Measurements from ENCODE around the gene DUSP7. TPM values are rescaled to one million over a fixed set of nuclear protein-coding genes. Genes with fewer than 3 reads are reported as not detected.

The DUSP7 gene
- total RNA-seq, 1 donor from 2014 or later, result 19.4 TPM

GRCh38 chr3:52006017-52006819 lies 50.2 kb downstream of the DUSP7 start:
- no peak for DNase-seq (ENCODE audit: extremely low spot score, unreplicated experiment)
- H3K27ac Mint-ChIP-seq (ENCODE audit: unreplicated experiment), result no peak overlapping the region

GRCh38 chr3:52005571-52005986 lies 50.8 kb downstream of the DUSP7 start:
- Mint-ChIP-seq H3K4me1 (ENCODE audit: unreplicated experiment) (peaks cover 22% of the 10 kb centered on the region), H3K4me3 (ENCODE audit: unreplicated experiment) (no peak overlapping the region), H3K27ac (ENCODE audit: unreplicated experiment) (peak overlapping the region; percentile 62), H3K9me3 (ENCODE audit: unreplicated experiment) (no peaks in the 10 kb centered on the region), H3K36me3 (ENCODE audit: unreplicated experiment) (no peaks in the 10 kb centered on the region), H3K27me3 (ENCODE audit: unreplicated experiment) (no peaks in the 10 kb centered on the region)
- TF ChIP-seq CTCF (IDR thresholded peaks at IDR 0.05), result no peak
- no peak for DNase-seq (ENCODE audit: extremely low spot score, unreplicated experiment)

More at GRCh38 chr3:52006017-52006819, 50.2 kb downstream of the DUSP7 start:
- Mint-ChIP-seq H3K9me3 (ENCODE audit: unreplicated experiment) (no peaks in the 10 kb centered on the region), H3K4me3 (ENCODE audit: unreplicated experiment) (no peak overlapping the region), H3K27me3 (ENCODE audit: unreplicated experiment) (no peaks in the 10 kb centered on the region), H3K4me1 (ENCODE audit: unreplicated experiment) (peaks cover 22% of the 10 kb centered on the region), H3K36me3 (ENCODE audit: unreplicated experiment) (no peaks in the 10 kb centered on the region)
- TF ChIP-seq CTCF (IDR thresholded peaks at IDR 0.05), result no peak

- Mint-ChIP-seq H3K27me3 (ENCODE audit: unreplicated experiment) (no peaks in the 10 kb centered on the region), H3K4me3 (ENCODE audit: unreplicated experiment) (no peak overlapping the region), H3K4me1 (ENCODE audit: unreplicated experiment) (peaks cover 22% of the 10 kb centered on the region), H3K27ac (ENCODE audit: unreplicated experiment) (peak overlapping the region; percentile 62), H3K36me3 (ENCODE audit: unreplicated experiment) (no peaks in the 10 kb centered on the region), H3K9me3 (ENCODE audit: unreplicated experiment) (no peaks in the 10 kb centered on the region)
- no peak for DNase-seq (ENCODE audit: extremely low spot score, unreplicated experiment)
- TF ChIP-seq CTCF (IDR thresholded peaks at IDR 0.05), result no peak
Observed at GRCh38 chr3:52004906-52005395, 51.4 kb downstream of the DUSP7 start.

GRCh38 chr3:52004163-52004787 lies 52.1 kb downstream of the DUSP7 start:
- H3K4me1 Mint-ChIP-seq (ENCODE audit: unreplicated experiment), result peaks cover 22% of the 10 kb centered on the region
- no peak for DNase-seq (ENCODE audit: extremely low spot score, unreplicated experiment)
- H3K27me3 Mint-ChIP-seq (ENCODE audit: unreplicated experiment), result no peaks in the 10 kb centered on the region
- TF ChIP-seq CTCF (IDR thresholded peaks at IDR 0.05), result peak; percentile 78
- H3K9me3 Mint-ChIP-seq (ENCODE audit: unreplicated experiment), result no peaks in the 10 kb centered on the region
- no peaks in the 10 kb centered on the region for H3K36me3 Mint-ChIP-seq (ENCODE audit: unreplicated experiment)
- H3K4me3 Mint-ChIP-seq (ENCODE audit: unreplicated experiment), result no peak overlapping the region
- no peak overlapping the region for H3K27ac Mint-ChIP-seq (ENCODE audit: unreplicated experiment)

- no peaks in the 10 kb centered on the region for H3K9me3 Mint-ChIP-seq (ENCODE audit: unreplicated experiment)
- H3K27ac Mint-ChIP-seq (ENCODE audit: unreplicated experiment), result no peak overlapping the region
- TF ChIP-seq CTCF (IDR thresholded peaks at IDR 0.05), result no peak
- no peak overlapping the region for H3K4me3 Mint-ChIP-seq (ENCODE audit: unreplicated experiment)
- peaks cover 5% of the 10 kb centered on the region for H3K27me3 Mint-ChIP-seq (ENCODE audit: unreplicated experiment)
- no peak for DNase-seq (ENCODE audit: extremely low spot score, unreplicated experiment)
- H3K36me3 Mint-ChIP-seq (ENCODE audit: unreplicated experiment), result no peaks in the 10 kb centered on the region
- H3K4me1 Mint-ChIP-seq (ENCODE audit: unreplicated experiment), result peaks cover 22% of the 10 kb centered on the region
Observed at GRCh38 chr3:52002748-52003147, 53.6 kb downstream of the DUSP7 start.
